ENCODE measurements around the gene NAA80.

DNA sequence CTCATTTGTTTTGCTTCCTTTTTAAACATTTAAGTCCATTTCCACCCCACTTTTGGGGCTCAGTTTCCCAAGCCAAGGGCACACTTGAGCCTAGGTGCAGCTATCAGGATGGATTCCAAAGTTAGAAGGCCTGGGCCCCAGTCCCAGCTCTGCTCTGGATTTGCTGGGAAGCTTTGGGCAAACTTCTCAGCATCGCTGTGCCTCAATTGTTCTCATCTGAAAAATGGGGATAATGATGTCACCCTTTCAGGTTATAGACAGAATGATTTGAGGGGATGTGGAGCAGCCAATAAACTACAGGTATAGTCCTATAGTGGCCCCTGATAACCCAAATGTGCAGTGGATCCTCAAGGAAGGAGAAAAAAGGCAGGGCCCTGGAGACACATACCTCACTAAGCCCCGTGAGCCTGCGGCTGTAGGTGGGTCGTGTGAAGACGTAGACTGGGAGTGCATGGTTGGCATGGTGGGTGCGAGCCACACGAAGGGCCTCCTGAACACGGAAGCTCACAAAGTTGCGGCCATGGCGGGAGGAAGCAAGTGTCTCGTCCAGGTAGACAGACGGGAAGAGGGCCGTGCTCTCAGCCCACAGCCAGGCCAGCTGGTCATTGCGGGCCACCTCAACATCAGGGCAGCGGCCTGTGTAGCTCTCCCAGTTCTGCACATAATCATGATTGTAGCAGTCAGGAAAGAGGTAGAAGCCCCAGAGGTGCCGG lies 20.1 kb upstream of the NAA80 start:
- TF ChIP-seq ZNF24 (IDR thresholded peaks at IDR 0.05) (no peak), MYC (IDR thresholded peaks at IDR 0.05; ENCODE audit: insufficient read depth, insufficient read length, insufficient replicate concordance, low read length, severe bottlenecking) (no peak), RAD21 (IDR thresholded peaks at IDR 0.05; ENCODE audit: insufficient read depth, low read depth, low read length) (no peak), SMC3 (IDR thresholded peaks at IDR 0.05; ENCODE audit: borderline replicate concordance, low read length) (no peak), ELK1 (IDR thresholded peaks at IDR 0.05; ENCODE audit: low read depth, low read length) (no peak), CTCF (IDR thresholded peaks at IDR 0.05 in 2 of 3, conservative IDR thresholded peaks at IDR 0.05 in 1 of 3; ENCODE audit: control insufficient read depth in 2 of 3, extremely low read depth in 1 of 3, insufficient read depth in 1 of 3, low read depth in 3 of 3, low read length in 3 of 3) (no peak)

Data from GM12878 (cell line).